CD4-positive, alpha-beta T cell (primary cell): Measurements from ENCODE around the gene PID1. TPM values are rescaled to one million over a fixed set of nuclear protein-coding genes. Genes with fewer than 3 reads are reported as not detected.

Experiments
- ATAC-seq: fragments of 200-7000 bp; cut with Tn5 transposase; one replicate; pipeline ENCODE4 v1.10.0; 2022; ENCODE audit warnings: mild to moderate bottlenecking; ENCODE audit not compliant: poor library complexity
- CTCF ChIA-PET: fragments of 350-600 bp; sonication (Branson Sonifier 250); formaldehyde crosslinking; loops from one replicate; lab custom pipeline; 2021; ENCODE audit warnings: antibody characterized with exemption, inconsistent platforms; lab: Charles Lee
- POLR2A ChIA-PET: fragments of 350-600 bp; sonication (Branson Sonifier 250); formaldehyde crosslinking; loops from one replicate; lab custom pipeline; 2021; ENCODE audit warnings: antibody characterized with exemption, inconsistent platforms; lab: Charles Lee
- DNase-seq, 14 experiments: peaks; one replicate each; pipeline ENCODE4 v3.0.0-alpha.2; 2013 to 2020; ENCODE audit warnings: mixed read lengths in 2 of 14
- H3K27ac ChIP-seq, 2 donors: one replicate each; pipeline versions ENCODE4 v1.5.1 to v1.7.0; 2013; ENCODE audit warnings: low read length in 2 of 2, low read depth in 1 of 2, mild to moderate bottlenecking in 1 of 2
- H3K27me3 ChIP-seq, 2 experiments: 1 replicate in 1 of 2; 2 replicates in 1 of 2; pipeline versions ENCODE4 v1.6.1 to v1.7.0; 2013; ENCODE audit warnings: low read length in 2 of 2, control low read depth in 1 of 2, mild to moderate bottlenecking in 1 of 2, moderate library complexity in 1 of 2; ENCODE audit not compliant: insufficient read depth in 2 of 2, control insufficient read depth in 1 of 2
- H3K36me3 ChIP-seq: one replicate; pipeline ENCODE4 v1.6.1; 2013; ENCODE audit warnings: low read length, control low read depth; ENCODE audit not compliant: insufficient read depth
- H3K4me1 ChIP-seq: one replicate; pipeline ENCODE4 v1.6.1; 2013; ENCODE audit warnings: low read length, control low read depth; ENCODE audit not compliant: insufficient read depth
- H3K4me3 ChIP-seq: one replicate; pipeline ENCODE4 v1.5.1; 2013; ENCODE audit warnings: mild to moderate bottlenecking, low read length, moderate library complexity
- H3K9me3 ChIP-seq, 2 experiments: 1 replicate in 1 of 2; 2 replicates in 1 of 2; pipeline versions ENCODE4 v1.6.1 to v1.7.0; 2013; ENCODE audit warnings: low read length in 2 of 2, mild to moderate bottlenecking in 2 of 2, control low read depth in 1 of 2, moderate library complexity in 1 of 2; ENCODE audit not compliant: control insufficient read depth in 1 of 2, insufficient read depth in 1 of 2
- H3K27ac Mint-ChIP-seq: one replicate; pipeline ENCODE4 v1.8.0; 2020; ENCODE audit warnings: mixed read lengths
- H3K27me3 Mint-ChIP-seq: one replicate; pipeline ENCODE4 v1.8.0; 2021; ENCODE audit warnings: mixed read lengths
- H3K36me3 Mint-ChIP-seq: one replicate; pipeline ENCODE4 v1.8.0; 2021; ENCODE audit warnings: low read depth, mixed read lengths
- H3K4me1 Mint-ChIP-seq: one replicate; pipeline ENCODE4 v1.8.0; 2021; ENCODE audit warnings: low read depth, mixed read lengths
- H3K4me3 Mint-ChIP-seq: one replicate; pipeline ENCODE4 v1.8.0; 2020; ENCODE audit warnings: mild to moderate bottlenecking, mixed read lengths
- H3K9me3 Mint-ChIP-seq: one replicate; pipeline ENCODE4 v1.8.0; 2020; ENCODE audit warnings: mixed read lengths
- CTCF ChIP-seq: fragments of 200-600 bp; IDR thresholded peaks from one replicate; pipeline ENCODE4 v1.8.0; 2022; ENCODE audit warnings: antibody characterized with exemption, mild to moderate bottlenecking
- intact Hi-C, 2 experiments: fragments of 100-400 bp; cut with DNase I in 1 of 2; cut with micrococcal nuclease in 1 of 2; formaldehyde crosslinking; loops; one replicate each; pipeline versions ENCODE4 v1.15.1 to v1.9.0; 2023 to 2025; cut with DNase I, micrococcal nuclease
- total RNA-seq, 174 experiments: library from RNA in 2 of 174; stranded (reverse) in 2 of 174; gene quantifications; one replicate each; pipeline ENCODE4 v1.2.3 and lab custom pipeline; 2021 to 2026

PID1 gene
- total RNA-seq, 2 experiments from 2014 or later: 0.38 to 0.53 TPM

- ATAC-seq (no peak), DNase-seq (no peak)
- H3K27me3 Mint-ChIP-seq: no peaks in the 10 kb centered on the region
- Histone ChIP-seq H3K4me3 (no peak overlapping the region), H3K4me1 (no peaks in the 10 kb centered on the region), H3K9me3 (peaks cover 0 to 3% of the 10 kb centered on the region in 2 experiments), H3K27me3 (no peaks in the 10 kb centered on the region), H3K36me3 (no peaks in the 10 kb centered on the region), H3K27ac (no peak overlapping the region)
- TF ChIP-seq CTCF: no peak
- intact Hi-C loops: no loop called here
- no peaks in the 10 kb centered on the region for H3K36me3 Mint-ChIP-seq
- H3K9me3 Mint-ChIP-seq: peaks cover 4% of the 10 kb centered on the region
- H3K27ac Mint-ChIP-seq: no peak overlapping the region
- H3K4me1 Mint-ChIP-seq: no peaks in the 10 kb centered on the region
- POLR2A ChIA-PET: no interaction called here
- H3K4me3 Mint-ChIP-seq: no peak overlapping the region
- CTCF ChIA-PET: no interaction called here
These were observed 163.5 kb downstream of the PID1 start for GRCh38 chr2:229107601-229108000.

- Histone ChIP-seq H3K27ac (no peak overlapping the region), H3K27me3 (no peaks in the 10 kb centered on the region), H3K4me1 (no peaks in the 10 kb centered on the region), H3K36me3 (no peaks in the 10 kb centered on the region), H3K4me3 (no peak overlapping the region), H3K9me3 (peaks cover 0 to 3% of the 10 kb centered on the region in 2 experiments)
- no peak overlapping the region for H3K4me3 Mint-ChIP-seq
- POLR2A ChIA-PET: no interaction called here
- ATAC-seq: no peak
- H3K9me3 Mint-ChIP-seq: peaks cover 4% of the 10 kb centered on the region
- TF ChIP-seq CTCF: no peak
- H3K36me3 Mint-ChIP-seq: no peaks in the 10 kb centered on the region
- H3K27me3 Mint-ChIP-seq: no peaks in the 10 kb centered on the region
- H3K27ac Mint-ChIP-seq: no peak overlapping the region
- no peaks in the 10 kb centered on the region for H3K4me1 Mint-ChIP-seq
- CTCF ChIA-PET: no interaction called here
- no peak for DNase-seq
- intact Hi-C loops: no loop called here
These were observed 166.1 kb downstream of the PID1 start for GRCh38 chr2:229104974-229105387.

- no peak overlapping the region for H3K27ac ChIP-seq
- no peak overlapping the region for H3K4me3 Mint-ChIP-seq
- H3K4me1 ChIP-seq: no peaks in the 10 kb centered on the region
- no peaks in the 10 kb centered on the region for H3K36me3 ChIP-seq
- no peaks in the 10 kb centered on the region for H3K27me3 Mint-ChIP-seq
- intact Hi-C loops: no loop called here
- DNase-seq (no peak), ATAC-seq (no peak)
- no peak overlapping the region for H3K4me3 ChIP-seq
- ChIA-PET CTCF (no interaction called here), POLR2A (no interaction called here)
- peaks cover 0 to 3% of the 10 kb centered on the region in 2 experiments for H3K9me3 ChIP-seq
- TF ChIP-seq CTCF: no peak
- H3K36me3 Mint-ChIP-seq: no peaks in the 10 kb centered on the region
- peaks cover 4% of the 10 kb centered on the region for H3K9me3 Mint-ChIP-seq
- no peak overlapping the region for H3K27ac Mint-ChIP-seq
- no peaks in the 10 kb centered on the region for H3K27me3 ChIP-seq
- H3K4me1 Mint-ChIP-seq: no peaks in the 10 kb centered on the region
These were observed 167.1 kb downstream of the PID1 start for GRCh38 chr2:229104025-229104424.
